GM12865 (cell line): ENCODE measurements around the gene MEF2C.

Experiments
- DNase-seq: peaks from one replicate; pipeline ENCODE4 v3.0.0; 2010; ENCODE audit warnings: low read depth
- H3K4me3 ChIP-seq: 2 replicates; pipeline ENCODE4 v1.5.1; 2011; ENCODE audit warnings: mild to moderate bottlenecking, low read depth, low read length, control low read depth
- CTCF ChIP-seq: IDR thresholded peaks from 2 replicates; pipeline ENCODE4 v1.5.1; 2011; ENCODE audit warnings: low read length, control low read depth, low read depth, inconsistent platforms; ENCODE audit not compliant: insufficient read depth; ENCODE audit errors: missing control alignments

Gene MEF2C

GRCh38 chr5:88718736-88719135 is 164.2 kb downstream of the MEF2C start:
- no peak for TF ChIP-seq CTCF
- no peak for DNase-seq
- no peak overlapping the region for H3K4me3 ChIP-seq

- H3K4me3 ChIP-seq, result no peak overlapping the region
- no peak for DNase-seq
- TF ChIP-seq CTCF, result no peak
Observed at GRCh38 chr5:88716101-88716500, 166.9 kb downstream of the MEF2C start.

- DNase-seq, result no peak
- H3K4me3 ChIP-seq, result no peak overlapping the region
- no peak for TF ChIP-seq CTCF
Observed at GRCh38 chr5:88715503-88715902, 167.5 kb downstream of the MEF2C start.

GRCh38 chr5:88713818-88714217 is 169.2 kb downstream of the MEF2C start:
- no peak for TF ChIP-seq CTCF
- no peak for DNase-seq
- no peak overlapping the region for H3K4me3 ChIP-seq

- no peak for TF ChIP-seq CTCF
- no peak overlapping the region for H3K4me3 ChIP-seq
- no peak for DNase-seq
Observed at GRCh38 chr5:88708682-88709398, 174.1 kb downstream of the MEF2C start.

- no peak overlapping the region for H3K4me3 ChIP-seq
- DNase-seq, result no peak
- no peak for TF ChIP-seq CTCF
Observed at GRCh38 chr5:88708021-88708420, 175.0 kb downstream of the MEF2C start.
